Liver (tissue), 9 donors: ENCODE results near the gene ZMYND11. TPM values are rescaled to one million over a fixed set of nuclear protein-coding genes. Genes with fewer than 3 reads are reported as not detected.

Experiments used
- DNase-seq: peaks from one replicate; pipeline ENCODE4 v3.0.0-alpha.2; 2017; ENCODE audit warnings: low spot score
- H3K27ac ChIP-seq, 2 donors: one replicate each; pipeline ENCODE4 v1.7.0; 2013; ENCODE audit warnings: inconsistent platforms in 2 of 2, low read length in 2 of 2, control low read depth in 1 of 2, low read depth in 1 of 2, mild to moderate bottlenecking in 1 of 2
- H3K27me3 ChIP-seq, 4 donors: one replicate each; pipeline versions ENCODE4 v1.6.1 to v1.7.0; 2013; ENCODE audit warnings: low read length in 3 of 4, inconsistent platforms in 1 of 4, mild to moderate bottlenecking in 1 of 4, moderate library complexity in 1 of 4; ENCODE audit not compliant: control insufficient read depth in 4 of 4, insufficient read depth in 4 of 4
- H3K36me3 ChIP-seq, 4 donors: one replicate each; pipeline versions ENCODE4 v1.6.1 to v1.7.0; 2013; ENCODE audit warnings: low read length in 3 of 4, mild to moderate bottlenecking in 3 of 4, low read depth in 1 of 4, moderate library complexity in 1 of 4; ENCODE audit not compliant: control insufficient read depth in 4 of 4, insufficient read depth in 3 of 4
- H3K4me1 ChIP-seq, 4 donors: one replicate each; pipeline versions ENCODE4 v1.6.1 to v1.7.0; 2013; ENCODE audit warnings: low read length in 3 of 4, mild to moderate bottlenecking in 3 of 4, moderate library complexity in 1 of 4; ENCODE audit not compliant: control insufficient read depth in 4 of 4, insufficient read depth in 4 of 4
- H3K4me3 ChIP-seq, 3 donors: one replicate each; pipeline versions ENCODE4 v1.6.1 to v1.7.0; 2013; ENCODE audit warnings: low read length in 3 of 3, control low read depth in 1 of 3, low read depth in 1 of 3, mild to moderate bottlenecking in 1 of 3
- H3K9ac ChIP-seq, 2 donors: one replicate each; pipeline ENCODE4 v1.7.0; 2013; ENCODE audit warnings: low read length in 2 of 2, mild to moderate bottlenecking in 2 of 2, moderate library complexity in 2 of 2, control low read depth in 1 of 2, low read depth in 1 of 2
- H3K9me3 ChIP-seq, 4 donors: one replicate each; pipeline versions ENCODE4 v1.6.1 to v1.7.0; 2013; ENCODE audit warnings: low read length in 3 of 4; ENCODE audit not compliant: control insufficient read depth in 4 of 4
- ATF3 ChIP-seq: IDR thresholded peaks from 2 replicates; pipeline ENCODE4 v1.6.1; 2016; ENCODE audit warnings: antibody characterized with exemption
- EGR1 ChIP-seq, 2 donors: IDR thresholded peaks; 2 replicates each; pipeline ENCODE4 v1.6.1; 2016 to 2018; ENCODE audit warnings: antibody characterized with exemption in 2 of 2, low read depth in 2 of 2
- FOXA1 ChIP-seq: IDR thresholded peaks from 2 replicates; pipeline ENCODE4 v1.6.1; 2016; ENCODE audit warnings: antibody characterized with exemption
- FOXA2 ChIP-seq: IDR thresholded peaks from 2 replicates; pipeline ENCODE4 v1.6.1; 2016; ENCODE audit warnings: antibody characterized with exemption
- GABPA ChIP-seq, 2 donors: IDR thresholded peaks in 1 of 2; conservative IDR thresholded peaks in 1 of 2; 2 replicates each; pipeline ENCODE4 v1.6.1; 2016; ENCODE audit warnings: antibody characterized with exemption in 2 of 2, mild to moderate bottlenecking in 1 of 2, moderate library complexity in 1 of 2
- HNF4A ChIP-seq, 2 donors: conservative IDR thresholded peaks; 2 replicates each; pipeline ENCODE4 v1.6.1; 2016; ENCODE audit warnings: antibody characterized with exemption in 2 of 2, mild to moderate bottlenecking in 2 of 2
- MAX ChIP-seq: IDR thresholded peaks from 2 replicates; pipeline ENCODE4 v1.6.1; 2016; ENCODE audit warnings: antibody characterized with exemption
- NR2F2 ChIP-seq: IDR thresholded peaks from 2 replicates; pipeline ENCODE4 v1.6.1; 2016; ENCODE audit warnings: antibody characterized with exemption
- RAD21 ChIP-seq, 2 donors: IDR thresholded peaks; 2 replicates each; pipeline ENCODE4 v1.6.1; 2016; ENCODE audit warnings: antibody characterized with exemption in 2 of 2, mild to moderate bottlenecking in 2 of 2
- RXRA ChIP-seq, 2 donors: IDR thresholded peaks; 2 replicates each; pipeline ENCODE4 v1.6.1; 2017 to 2018; ENCODE audit warnings: antibody characterized with exemption in 2 of 2, mild to moderate bottlenecking in 1 of 2
- SP1 ChIP-seq: IDR thresholded peaks from 2 replicates; pipeline ENCODE4 v1.6.1; 2018; ENCODE audit warnings: antibody characterized with exemption, mild to moderate bottlenecking
- TAF1 ChIP-seq: conservative IDR thresholded peaks from 2 replicates; pipeline ENCODE4 v1.6.1; 2016; ENCODE audit warnings: antibody characterized with exemption, mild to moderate bottlenecking
- WGBS: extraction: QIAGEN DNeasy Blood & Tissue Kit; methylation state at CpG from one replicate; pipeline ENCODE4 v1.1.7; 2013; 5-methylcytosine and 5-hydroxymethylcytosine counted together
- polyA plus RNA-seq, 2 donors: library from polyadenylated mRNA; stranded (reverse) in 1 of 2; unstranded in 1 of 2; fragments of 200-250 nt in 1 of 2; fragments of >200 nt in 1 of 2; fragmentation: Nextera tagmentation in 1 of 2; extraction: Ambion mirVana in 1 of 2; gene quantifications; one replicate each; pipeline versions ENCODE4 v1.2.1 to v1.2.3, GENCODE V29; 2013 to 2015
- total RNA-seq, 2 donors: library from RNA; depleted of rRNA; stranded (reverse); fragments of >200 nt; gene quantifications; one replicate each; pipeline ENCODE4 v1.2.3, GENCODE V29; 2014
- TF ChIP-seq, protein P1 (sequence below): IDR thresholded peaks from 2 replicates; pipeline ENCODE4 v1.6.1; 2016; ENCODE audit warnings: antibody characterized with exemption, mild to moderate bottlenecking
- TF ChIP-seq, protein P2 (sequence below): fragments of 150-350 bp; IDR thresholded peaks from 2 replicates; pipeline ENCODE4 v1.5.1; 2017; ENCODE audit warnings: improper control_type of control experiment, low read depth, low read length; ENCODE audit not compliant: missing input control
- TF ChIP-seq, protein P3 (sequence below): IDR thresholded peaks from 2 replicates; pipeline ENCODE4 v1.6.1; 2016; ENCODE audit warnings: antibody characterized with exemption
- donor health status: healthy.
- donor health status: healthy.
- donor health status: healthy.
- donor health status: healthy.
- donor health status: healthy.

ZMYND11 gene
- total and polyA plus RNA-seq, 4 donors, result 13.2 to 34.3 (median 16.9) TPM

DNA sequence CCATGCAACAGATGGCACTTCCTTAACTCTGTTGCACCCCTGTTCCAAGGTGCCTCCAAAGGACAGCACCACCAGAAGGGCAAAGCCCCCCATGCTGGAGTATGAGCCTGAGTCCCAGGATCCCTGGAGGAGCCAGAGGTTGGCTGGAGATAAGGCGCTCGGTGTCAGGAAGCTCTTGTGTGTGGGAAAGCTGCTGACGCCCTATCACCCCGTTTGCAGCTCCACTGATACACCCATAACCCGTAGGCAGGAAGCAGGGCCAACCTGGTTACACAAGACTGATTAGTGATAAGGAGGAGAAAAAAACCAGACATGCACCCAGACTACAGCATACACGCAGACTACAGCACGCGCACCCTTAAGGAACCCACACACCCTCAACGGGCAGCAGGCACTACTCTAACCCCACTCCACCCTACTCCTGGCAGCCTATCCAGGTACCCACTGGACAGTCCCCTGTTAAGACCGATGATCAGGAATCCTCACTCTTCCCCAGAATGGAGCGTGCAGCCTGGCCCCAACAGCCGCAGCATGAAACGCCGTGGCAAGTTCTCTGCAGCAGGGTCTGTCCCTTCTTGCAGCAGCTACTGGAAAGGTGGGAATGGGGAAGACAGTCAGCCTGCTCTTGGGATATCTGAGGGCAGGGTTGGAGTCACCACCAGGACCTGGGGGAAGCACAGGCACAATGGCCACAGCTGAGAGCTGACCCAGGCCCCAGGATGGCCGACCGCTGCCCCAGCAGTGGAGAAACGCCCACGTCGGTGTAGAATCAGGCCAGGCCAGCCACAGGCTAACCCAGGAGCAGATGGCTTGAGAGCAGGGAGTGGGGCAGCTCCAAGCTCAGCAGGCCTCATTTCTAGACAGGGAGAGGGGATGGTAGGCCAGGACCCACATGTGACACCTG, 47.8 kb upstream of the ZMYND11 start:
- Histone ChIP-seq H3K36me3 (no peaks in the 10 kb centered on the region), H3K9ac (no peak overlapping the region), H3K27me3 (no peaks in the 10 kb centered on the region), H3K4me1 (no peaks in the 10 kb centered on the region), H3K9me3 (no peaks in the 10 kb centered on the region), H3K27ac (no peak overlapping the region), H3K4me3 (no peak overlapping the region)
- WGBS, result 77% methylated on average over 19 of the region's 19 CpGs
- DNase-seq, result no peak
- TF ChIP-seq FOXA2, result no peak
- TF ChIP-seq, protein P1, sequence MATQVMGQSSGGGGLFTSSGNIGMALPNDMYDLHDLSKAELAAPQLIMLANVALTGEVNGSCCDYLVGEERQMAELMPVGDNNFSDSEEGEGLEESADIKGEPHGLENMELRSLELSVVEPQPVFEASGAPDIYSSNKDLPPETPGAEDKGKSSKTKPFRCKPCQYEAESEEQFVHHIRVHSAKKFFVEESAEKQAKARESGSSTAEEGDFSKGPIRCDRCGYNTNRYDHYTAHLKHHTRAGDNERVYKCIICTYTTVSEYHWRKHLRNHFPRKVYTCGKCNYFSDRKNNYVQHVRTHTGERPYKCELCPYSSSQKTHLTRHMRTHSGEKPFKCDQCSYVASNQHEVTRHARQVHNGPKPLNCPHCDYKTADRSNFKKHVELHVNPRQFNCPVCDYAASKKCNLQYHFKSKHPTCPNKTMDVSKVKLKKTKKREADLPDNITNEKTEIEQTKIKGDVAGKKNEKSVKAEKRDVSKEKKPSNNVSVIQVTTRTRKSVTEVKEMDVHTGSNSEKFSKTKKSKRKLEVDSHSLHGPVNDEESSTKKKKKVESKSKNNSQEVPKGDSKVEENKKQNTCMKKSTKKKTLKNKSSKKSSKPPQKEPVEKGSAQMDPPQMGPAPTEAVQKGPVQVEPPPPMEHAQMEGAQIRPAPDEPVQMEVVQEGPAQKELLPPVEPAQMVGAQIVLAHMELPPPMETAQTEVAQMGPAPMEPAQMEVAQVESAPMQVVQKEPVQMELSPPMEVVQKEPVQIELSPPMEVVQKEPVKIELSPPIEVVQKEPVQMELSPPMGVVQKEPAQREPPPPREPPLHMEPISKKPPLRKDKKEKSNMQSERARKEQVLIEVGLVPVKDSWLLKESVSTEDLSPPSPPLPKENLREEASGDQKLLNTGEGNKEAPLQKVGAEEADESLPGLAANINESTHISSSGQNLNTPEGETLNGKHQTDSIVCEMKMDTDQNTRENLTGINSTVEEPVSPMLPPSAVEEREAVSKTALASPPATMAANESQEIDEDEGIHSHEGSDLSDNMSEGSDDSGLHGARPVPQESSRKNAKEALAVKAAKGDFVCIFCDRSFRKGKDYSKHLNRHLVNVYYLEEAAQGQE, result no peak

DNA sequence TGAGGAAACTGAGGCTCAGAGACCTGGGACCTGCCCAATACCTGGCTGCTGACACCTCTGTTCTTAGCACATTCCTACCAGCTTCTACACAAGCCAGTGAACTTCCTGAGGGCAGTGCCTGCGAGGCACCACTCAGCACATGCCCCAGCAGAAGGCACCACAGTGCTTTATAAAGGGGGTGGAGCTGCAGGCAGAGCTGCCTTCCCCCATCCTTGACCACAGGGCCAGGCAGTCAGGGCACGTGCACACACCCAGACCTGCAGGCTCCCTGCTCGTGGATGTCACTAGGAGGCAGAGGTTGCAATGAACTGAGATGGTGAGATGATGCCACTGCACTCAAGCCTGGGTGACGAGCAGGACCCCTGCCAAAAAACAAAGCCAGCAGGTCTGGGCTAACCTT, 47.0 kb upstream of the ZMYND11 start:
- H3K4me1 ChIP-seq, result no peaks in the 10 kb centered on the region
- 82% methylated on average over 4 of the region's 4 CpGs for WGBS
- no peak overlapping the region for H3K4me3 ChIP-seq
- H3K27me3 ChIP-seq, result no peaks in the 10 kb centered on the region
- H3K27ac ChIP-seq, result no peak overlapping the region
- DNase-seq, result no peak
- TF ChIP-seq, protein P2, sequence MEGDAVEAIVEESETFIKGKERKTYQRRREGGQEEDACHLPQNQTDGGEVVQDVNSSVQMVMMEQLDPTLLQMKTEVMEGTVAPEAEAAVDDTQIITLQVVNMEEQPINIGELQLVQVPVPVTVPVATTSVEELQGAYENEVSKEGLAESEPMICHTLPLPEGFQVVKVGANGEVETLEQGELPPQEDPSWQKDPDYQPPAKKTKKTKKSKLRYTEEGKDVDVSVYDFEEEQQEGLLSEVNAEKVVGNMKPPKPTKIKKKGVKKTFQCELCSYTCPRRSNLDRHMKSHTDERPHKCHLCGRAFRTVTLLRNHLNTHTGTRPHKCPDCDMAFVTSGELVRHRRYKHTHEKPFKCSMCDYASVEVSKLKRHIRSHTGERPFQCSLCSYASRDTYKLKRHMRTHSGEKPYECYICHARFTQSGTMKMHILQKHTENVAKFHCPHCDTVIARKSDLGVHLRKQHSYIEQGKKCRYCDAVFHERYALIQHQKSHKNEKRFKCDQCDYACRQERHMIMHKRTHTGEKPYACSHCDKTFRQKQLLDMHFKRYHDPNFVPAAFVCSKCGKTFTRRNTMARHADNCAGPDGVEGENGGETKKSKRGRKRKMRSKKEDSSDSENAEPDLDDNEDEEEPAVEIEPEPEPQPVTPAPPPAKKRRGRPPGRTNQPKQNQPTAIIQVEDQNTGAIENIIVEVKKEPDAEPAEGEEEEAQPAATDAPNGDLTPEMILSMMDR, result no peak
- TF ChIP-seq FOXA1 (no peak), RAD21 (IDR thresholded peaks at IDR 0.05) (no peak), EGR1 (IDR thresholded peaks at IDR 0.05; ENCODE audit: low read depth in 2 of 2) (no peak), RXRA (IDR thresholded peaks at IDR 0.05) (no peak), GABPA (IDR thresholded peaks at IDR 0.05 in 1 of 2, conservative IDR thresholded peaks at IDR 0.05 in 1 of 2) (no peak), NR2F2 (no peak), MAX (no peak), TAF1 (no peak), SP1 (no peak), HNF4A (conservative IDR thresholded peaks at IDR 0.05) (no peak), ATF3 (no peak)
- TF ChIP-seq, protein P3, sequence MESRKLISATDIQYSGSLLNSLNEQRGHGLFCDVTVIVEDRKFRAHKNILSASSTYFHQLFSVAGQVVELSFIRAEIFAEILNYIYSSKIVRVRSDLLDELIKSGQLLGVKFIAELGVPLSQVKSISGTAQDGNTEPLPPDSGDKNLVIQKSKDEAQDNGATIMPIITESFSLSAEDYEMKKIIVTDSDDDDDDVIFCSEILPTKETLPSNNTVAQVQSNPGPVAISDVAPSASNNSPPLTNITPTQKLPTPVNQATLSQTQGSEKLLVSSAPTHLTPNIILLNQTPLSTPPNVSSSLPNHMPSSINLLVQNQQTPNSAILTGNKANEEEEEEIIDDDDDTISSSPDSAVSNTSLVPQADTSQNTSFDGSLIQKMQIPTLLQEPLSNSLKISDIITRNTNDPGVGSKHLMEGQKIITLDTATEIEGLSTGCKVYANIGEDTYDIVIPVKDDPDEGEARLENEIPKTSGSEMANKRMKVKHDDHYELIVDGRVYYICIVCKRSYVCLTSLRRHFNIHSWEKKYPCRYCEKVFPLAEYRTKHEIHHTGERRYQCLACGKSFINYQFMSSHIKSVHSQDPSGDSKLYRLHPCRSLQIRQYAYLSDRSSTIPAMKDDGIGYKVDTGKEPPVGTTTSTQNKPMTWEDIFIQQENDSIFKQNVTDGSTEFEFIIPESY, result no peak
- no peak overlapping the region for H3K9ac ChIP-seq
- no peaks in the 10 kb centered on the region for H3K36me3 ChIP-seq
- no peaks in the 10 kb centered on the region for H3K9me3 ChIP-seq
